HCT116 (cell line): Measurements from ENCODE around the gene NEDD4L. TPM values are rescaled to one million over a fixed set of nuclear protein-coding genes. Genes with fewer than 3 reads are reported as not detected.

Experiments used
- ATAC-seq: fragments of 200-7000 bp; cut with Tn5 transposase; 2 replicates; pipeline ENCODE4 v1.9.1; 2020; ENCODE audit warnings: mild to moderate bottlenecking, moderate library complexity
- BruUV-seq: library from RNA; stranded (reverse); fragments of 400-500 nt; replicated peaks from 2 replicates; lab custom pipeline; 2021; lab: Mats Ljungman, UMichigan
- CTCF ChIA-PET: fragments of 300-600 bp; sonication (Branson Sonifier 250); formaldehyde crosslinking; loops from one replicate; lab custom pipeline; 2021; ENCODE audit warnings: antibody characterized with exemption; lab: Charles Lee
- POLR2A ChIA-PET: fragments of 300-600, 350-600 bp; sonication (Branson Sonifier 250); formaldehyde crosslinking; loops from one replicate; lab custom pipeline; 2021; ENCODE audit warnings: antibody characterized with exemption; lab: Charles Lee
- RAD21 ChIA-PET, 2 experiments: fragments of 300-600 bp; sonication (Branson Sonifier 250); formaldehyde crosslinking; loops; one replicate each; lab custom pipeline; 2023; ENCODE audit warnings: low total read pairs in 2 of 2; ENCODE audit not compliant: uncharacterized antibody in 2 of 2, unreplicated experiment in 2 of 2, low non-redundant PET in 1 of 2; lab: Charles Lee
- DNase-seq: peaks from one replicate; pipeline ENCODE4 v3.0.0-alpha.2; 2010; ENCODE audit warnings: low read depth, low spot score
- H2AFZ ChIP-seq: fragments of 200-600 bp; shearing (Covaris generic), sonication (generic); 2 replicates; pipeline ENCODE4 v1.6.1; 2017; ENCODE audit warnings: low read depth, mixed run types, mixed read lengths, antibody characterized with exemption, low read length; ENCODE audit not compliant: poor library complexity, severe bottlenecking
- H3K27ac ChIP-seq: 2 replicates; pipeline ENCODE4 v1.5.1; 2012; ENCODE audit warnings: low read depth, low read length
- H3K27me3 ChIP-seq: fragments of 200-600 bp; sonication (generic); 2 replicates; pipeline ENCODE4 v1.6.1; 2016; ENCODE audit warnings: mixed run types, low read length, mixed read lengths; ENCODE audit not compliant: insufficient read depth
- H3K36me3 ChIP-seq, 2 experiments: fragments of 200-500 bp in 1 of 2; fragments of 200-600 bp in 1 of 2; sonication (Bioruptor generic) in 1 of 2; sonication (generic) in 1 of 2; 2 replicates each; pipeline versions ENCODE4 v1.5.1 to v1.6.1; 2014 to 2016; ENCODE audit warnings: low read length in 2 of 2, inconsistent platforms in 1 of 2, mixed read lengths in 1 of 2, mixed run types in 1 of 2; ENCODE audit not compliant: insufficient read depth in 2 of 2, control insufficient read depth in 1 of 2
- H3K4me1 ChIP-seq, 2 experiments: fragments of 200-600 bp in 1 of 2; sonication (generic) in 1 of 2; 2 replicates each; pipeline versions ENCODE4 v1.5.1 to v1.6.1; 2012 to 2017; ENCODE audit warnings: low read length in 2 of 2, inconsistent platforms in 1 of 2, mild to moderate bottlenecking in 1 of 2, mixed read lengths in 1 of 2, mixed run types in 1 of 2, moderate library complexity in 1 of 2; ENCODE audit not compliant: insufficient read depth in 2 of 2, control insufficient read depth in 1 of 2
- H3K4me2 ChIP-seq: fragments of 200-600 bp; sonication (generic); 2 replicates; pipeline ENCODE4 v1.6.1; 2017; ENCODE audit warnings: mixed run types, low read length, mixed read lengths
- H3K4me3 ChIP-seq, 2 experiments: fragments of 200-600 bp in 1 of 2; sonication (generic) in 1 of 2; replicated peaks in 1 of 2; 2 replicates each; pipeline ENCODE4 v1.5.1; 2011 to 2016; ENCODE audit warnings: low read length in 2 of 2, control low read depth in 1 of 2, low read depth in 1 of 2, mild to moderate bottlenecking in 1 of 2, mixed read lengths in 1 of 2, mixed run types in 1 of 2
- H3K79me2 ChIP-seq: fragments of 200-600 bp; sonication (generic); 2 replicates; pipeline ENCODE4 v1.6.1; 2017; ENCODE audit warnings: mild to moderate bottlenecking, mixed run types, low read length, moderate library complexity, mixed read lengths; ENCODE audit not compliant: insufficient read depth
- H3K9ac ChIP-seq: fragments of 200-600 bp; sonication (generic); 2 replicates; pipeline ENCODE4 v1.6.1; 2016; ENCODE audit warnings: low read length, mixed read lengths
- H3K9me2 ChIP-seq: fragments of 200-600 bp; sonication (generic), shearing (Covaris generic); 2 replicates; pipeline ENCODE4 v1.6.1; 2017; ENCODE audit warnings: mixed run types, mild to moderate bottlenecking, moderate library complexity; ENCODE audit not compliant: insufficient read depth
- H3K9me3 ChIP-seq, 2 experiments: fragments of 200-500 bp in 1 of 2; fragments of 200-600 bp in 1 of 2; sonication (Bioruptor generic) in 1 of 2; sonication (generic) in 1 of 2; 2 replicates each; pipeline ENCODE4 v1.6.1; 2014 to 2017; ENCODE audit warnings: low read length in 2 of 2, mixed read lengths in 2 of 2, inconsistent platforms in 1 of 2, low read depth in 1 of 2, mild to moderate bottlenecking in 1 of 2, mixed run types in 1 of 2, moderate library complexity in 1 of 2; ENCODE audit not compliant: control insufficient read depth in 1 of 2, insufficient read depth in 1 of 2
- H4K20me1 ChIP-seq: fragments of 200-600 bp; sonication (generic), shearing (Covaris generic); 2 replicates; pipeline ENCODE4 v1.6.1; 2017; ENCODE audit warnings: mixed run types, mild to moderate bottlenecking, moderate library complexity; ENCODE audit not compliant: insufficient read depth
- ATF3 ChIP-seq: IDR thresholded peaks from 2 replicates; pipeline ENCODE4 v1.6.1; 2012
- CEBPB ChIP-seq: IDR thresholded peaks from 2 replicates; pipeline ENCODE4 v1.6.1; 2012; ENCODE audit warnings: low read depth
- CTCF ChIP-seq, 3 experiments: fragments of 200-600 bp in 1 of 3; sonication (generic) in 1 of 3; IDR thresholded peaks in 2 of 3; conservative IDR thresholded peaks in 1 of 3; 2 replicates each; pipeline ENCODE4 v1.5.1; 2012 to 2017; ENCODE audit warnings: low read depth in 2 of 3, low read length in 2 of 3, antibody characterized with exemption in 1 of 3, borderline replicate concordance in 1 of 3, control low read depth in 1 of 3, mild to moderate bottlenecking in 1 of 3, mixed read lengths in 1 of 3, mixed run types in 1 of 3, moderate library complexity in 1 of 3; ENCODE audit not compliant: insufficient read depth in 1 of 3
- EGR1 ChIP-seq: IDR thresholded peaks from 2 replicates; pipeline ENCODE4 v1.6.1; 2012; ENCODE audit warnings: low read depth
- ELF1 ChIP-seq: IDR thresholded peaks from 2 replicates; pipeline ENCODE4 v1.6.1; 2012; ENCODE audit warnings: low read depth, borderline replicate concordance
- EZH2 ChIP-seq: fragments of 200-600 bp; sonication (generic); IDR thresholded peaks from 2 replicates; pipeline ENCODE4 v1.6.1; 2017; ENCODE audit warnings: antibody characterized with exemption, mixed run types
- EZH2phosphoT487 ChIP-seq: fragments of 200-600 bp; IDR thresholded peaks from 2 replicates; pipeline ENCODE4 v1.6.1; 2018; ENCODE audit warnings: antibody characterized with exemption, borderline replicate concordance
- FOSL1 ChIP-seq: IDR thresholded peaks from 2 replicates; pipeline ENCODE4 v1.6.1; 2012; ENCODE audit warnings: low read depth
- POLR2A ChIP-seq: IDR thresholded peaks from 2 replicates; pipeline ENCODE4 v1.7.0; 2011; ENCODE audit warnings: borderline replicate concordance; ENCODE audit not compliant: insufficient read depth, insufficient read length; ENCODE audit errors: extremely low read depth
- POLR2AphosphoS5 ChIP-seq: IDR thresholded peaks from 2 replicates; pipeline ENCODE4 v1.6.1; 2011; ENCODE audit warnings: mild to moderate bottlenecking, low read depth, low read length, moderate library complexity
- RAD21 ChIP-seq: IDR thresholded peaks from 2 replicates; pipeline ENCODE4 v1.6.1; 2012; ENCODE audit warnings: low read depth, mild to moderate bottlenecking
- SIN3A ChIP-seq: IDR thresholded peaks from 2 replicates; pipeline ENCODE4 v1.6.1; 2012; ENCODE audit warnings: low read depth
- YY1 ChIP-seq: IDR thresholded peaks from 2 replicates; pipeline ENCODE4 v1.6.1; 2011; ENCODE audit warnings: low read length, low read depth, moderate library complexity, mild to moderate bottlenecking; ENCODE audit not compliant: insufficient replicate concordance; ENCODE audit errors: extremely low read depth
- ZFX ChIP-seq: fragments of 450-650 bp; IDR thresholded peaks from 2 replicates; pipeline ENCODE4 v1.6.1; 2017
- ZNF274 ChIP-seq: fragments of 200-500 bp; sonication (Bioruptor generic); IDR thresholded peaks from 2 replicates; pipeline ENCODE4 v1.6.1; 2014; ENCODE audit warnings: mild to moderate bottlenecking, low read depth, low read length, inconsistent platforms
- intact Hi-C: fragments of 100-400 bp; cut with micrococcal nuclease; formaldehyde crosslinking; loops from 2 replicates; pipeline ENCODE4 v1.10.0; 2022
- total RNA-seq: library from RNA; stranded (reverse); gene quantifications from one replicate; pipeline ENCODE4 v1.2.1, GENCODE V29; 2021; ENCODE audit not compliant: unreplicated experiment
- TF ChIP-seq, protein P1 (sequence below): IDR thresholded peaks from 2 replicates; pipeline ENCODE4 v1.6.1; 2012; ENCODE audit warnings: low read depth
- TF ChIP-seq, protein P2 (sequence below): IDR thresholded peaks from 2 replicates; pipeline ENCODE4 v1.6.1; 2012

Gene NEDD4L
- total RNA-seq, 1 experiment from 2014 or later: 41.5 TPM

GRCh38 chr18:58215011-58215410 is 171.0 kb downstream of the NEDD4L start:
- no peak for DNase-seq
- ChIA-PET RAD21 (no interaction called here), CTCF (no interaction called here), POLR2A (no interaction called here)
- no peaks in the 10 kb centered on the region for H3K36me3 ChIP-seq
- no peak for ATAC-seq
- H3K79me2 ChIP-seq: no peaks in the 10 kb centered on the region
- no peak overlapping the region for H3K4me2 ChIP-seq
- no peak for TF ChIP-seq POLR2AphosphoS5
- TF ChIP-seq SIN3A: no peak
- no peak for TF ChIP-seq ELF1
- no peak for TF ChIP-seq EZH2phosphoT487
- TF ChIP-seq, protein P1, sequence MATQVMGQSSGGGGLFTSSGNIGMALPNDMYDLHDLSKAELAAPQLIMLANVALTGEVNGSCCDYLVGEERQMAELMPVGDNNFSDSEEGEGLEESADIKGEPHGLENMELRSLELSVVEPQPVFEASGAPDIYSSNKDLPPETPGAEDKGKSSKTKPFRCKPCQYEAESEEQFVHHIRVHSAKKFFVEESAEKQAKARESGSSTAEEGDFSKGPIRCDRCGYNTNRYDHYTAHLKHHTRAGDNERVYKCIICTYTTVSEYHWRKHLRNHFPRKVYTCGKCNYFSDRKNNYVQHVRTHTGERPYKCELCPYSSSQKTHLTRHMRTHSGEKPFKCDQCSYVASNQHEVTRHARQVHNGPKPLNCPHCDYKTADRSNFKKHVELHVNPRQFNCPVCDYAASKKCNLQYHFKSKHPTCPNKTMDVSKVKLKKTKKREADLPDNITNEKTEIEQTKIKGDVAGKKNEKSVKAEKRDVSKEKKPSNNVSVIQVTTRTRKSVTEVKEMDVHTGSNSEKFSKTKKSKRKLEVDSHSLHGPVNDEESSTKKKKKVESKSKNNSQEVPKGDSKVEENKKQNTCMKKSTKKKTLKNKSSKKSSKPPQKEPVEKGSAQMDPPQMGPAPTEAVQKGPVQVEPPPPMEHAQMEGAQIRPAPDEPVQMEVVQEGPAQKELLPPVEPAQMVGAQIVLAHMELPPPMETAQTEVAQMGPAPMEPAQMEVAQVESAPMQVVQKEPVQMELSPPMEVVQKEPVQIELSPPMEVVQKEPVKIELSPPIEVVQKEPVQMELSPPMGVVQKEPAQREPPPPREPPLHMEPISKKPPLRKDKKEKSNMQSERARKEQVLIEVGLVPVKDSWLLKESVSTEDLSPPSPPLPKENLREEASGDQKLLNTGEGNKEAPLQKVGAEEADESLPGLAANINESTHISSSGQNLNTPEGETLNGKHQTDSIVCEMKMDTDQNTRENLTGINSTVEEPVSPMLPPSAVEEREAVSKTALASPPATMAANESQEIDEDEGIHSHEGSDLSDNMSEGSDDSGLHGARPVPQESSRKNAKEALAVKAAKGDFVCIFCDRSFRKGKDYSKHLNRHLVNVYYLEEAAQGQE: no peak
- TF ChIP-seq POLR2A: no peak
- TF ChIP-seq, protein P2, sequence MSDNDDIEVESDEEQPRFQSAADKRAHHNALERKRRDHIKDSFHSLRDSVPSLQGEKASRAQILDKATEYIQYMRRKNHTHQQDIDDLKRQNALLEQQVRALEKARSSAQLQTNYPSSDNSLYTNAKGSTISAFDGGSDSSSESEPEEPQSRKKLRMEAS: no peak
- no peaks in the 10 kb centered on the region for H3K9me3 ChIP-seq
- H3K9ac ChIP-seq: no peak overlapping the region
- no peak overlapping the region for H3K27ac ChIP-seq
- no peaks in the 10 kb centered on the region for H3K9me2 ChIP-seq
- no TSS peak for BruUV-seq
- no peaks in the 10 kb centered on the region for H3K27me3 ChIP-seq
- no peak overlapping the region for H2AFZ ChIP-seq
- peaks cover 4 to 36% of the 10 kb centered on the region in 2 experiments; a peak in 3 of 4 replicates for H3K4me1 ChIP-seq
- no peaks in the 10 kb centered on the region for H4K20me1 ChIP-seq
- intact Hi-C loops: no loop called here
- H3K4me3 ChIP-seq: no peak overlapping the region

GRCh38 chr18:58216071-58216481 is 172.1 kb downstream of the NEDD4L start:
- no TSS peak for BruUV-seq
- Histone ChIP-seq H3K79me2 (no peaks in the 10 kb centered on the region), H3K9me3 (no peaks in the 10 kb centered on the region), H3K4me3 (no peak overlapping the region), H3K36me3 (no peaks in the 10 kb centered on the region), H3K4me1 (peaks cover 10 to 43% of the 10 kb centered on the region in 2 experiments), H3K9ac (no peak overlapping the region), H4K20me1 (no peaks in the 10 kb centered on the region), H3K4me2 (no peak overlapping the region), H3K9me2 (no peaks in the 10 kb centered on the region), H3K27ac (no peak overlapping the region), H2AFZ (no peak overlapping the region), H3K27me3 (no peaks in the 10 kb centered on the region)
- ChIA-PET RAD21 (no interaction called here), CTCF (no interaction called here), POLR2A (no interaction called here)
- intact Hi-C loops: no loop called here
- ATAC-seq: no peak
- DNase-seq: no peak
- TF ChIP-seq CTCF (IDR thresholded peaks at IDR 0.05 in 2 of 3, conservative IDR thresholded peaks at IDR 0.05 in 1 of 3; ENCODE audit: borderline replicate concordance in 1 of 3, insufficient read depth in 1 of 3, low read depth in 2 of 3, low read length in 2 of 3) (no peak), EGR1 (no peak), CEBPB (no peak), FOSL1 (no peak), ATF3 (no peak), EZH2phosphoT487 (no peak), ZFX (no peak), RAD21 (no peak), YY1 (no peak), POLR2A (no peak), ZNF274 (no peak), EZH2 (no peak)
